ENCODE measurements around the gene PNPO.
"Not testable (repeated sequence)": the region's sequence is repeated elsewhere in the genome, so short reads cannot be mapped to it uniquely, and the experiment has no call there.

PNPO gene

DNA sequence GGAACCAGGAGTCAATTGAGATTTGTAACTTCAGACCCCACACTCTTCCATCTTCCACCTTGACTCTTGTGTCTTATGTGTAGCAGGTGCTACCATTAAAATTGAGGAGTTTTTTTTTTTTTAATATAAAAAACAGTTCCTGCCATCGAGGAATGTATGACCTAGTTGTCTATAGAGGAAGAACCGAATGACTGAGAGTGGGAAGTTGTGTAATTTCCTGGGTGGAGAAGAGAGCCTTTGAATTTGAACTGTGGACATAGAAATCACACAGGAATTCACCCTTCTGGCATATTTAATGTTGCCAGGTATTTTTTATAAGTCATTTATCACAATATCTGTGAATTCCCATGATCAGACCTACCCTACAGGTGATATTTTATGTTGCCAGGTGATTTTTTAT, 23.4 kb upstream of the PNPO start:
- no peak for DNase-seq (ENCODE audit: low spot score)

DNA sequence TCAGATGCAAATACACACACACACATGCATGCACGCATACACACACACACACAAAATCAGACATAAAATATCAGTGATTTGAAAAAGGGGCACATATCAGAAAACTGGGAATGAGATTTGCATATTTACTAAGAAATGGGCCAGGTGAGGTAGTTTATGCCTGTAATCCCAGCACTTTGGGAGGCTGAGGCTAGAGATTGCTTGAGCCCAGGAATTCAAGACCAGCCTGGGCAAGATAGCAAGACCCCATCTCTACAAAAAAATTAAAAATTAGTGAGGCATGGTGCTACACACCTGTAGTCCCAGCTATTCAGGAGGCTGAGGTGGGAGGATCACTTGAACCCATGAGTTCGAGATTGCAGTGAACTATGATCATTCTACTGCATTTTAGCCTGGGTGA, 22.4 kb upstream of the PNPO start:
- DNase-seq (ENCODE audit: low spot score) = no peak

- not testable (repeated sequence) for DNase-seq (ENCODE audit: low spot score)
These were observed 21.5 kb upstream of the PNPO start for GRCh38 chr17:47919889-47920288.

GRCh38 chr17:47924785-47925677, 16.3 kb upstream of the PNPO start:
- DNase-seq (ENCODE audit: low spot score) = no peak

- DNase-seq (ENCODE audit: low spot score) = no peak
These were observed 15.7 kb upstream of the PNPO start for GRCh38 chr17:47925678-47925988.

- no peak for DNase-seq (ENCODE audit: low spot score)
These were observed 13.5 kb upstream of the PNPO start for GRCh38 chr17:47927821-47928400.

- no peak for DNase-seq (ENCODE audit: low spot score)
These were observed 13.0 kb upstream of the PNPO start for GRCh38 chr17:47928415-47928814.

DNA sequence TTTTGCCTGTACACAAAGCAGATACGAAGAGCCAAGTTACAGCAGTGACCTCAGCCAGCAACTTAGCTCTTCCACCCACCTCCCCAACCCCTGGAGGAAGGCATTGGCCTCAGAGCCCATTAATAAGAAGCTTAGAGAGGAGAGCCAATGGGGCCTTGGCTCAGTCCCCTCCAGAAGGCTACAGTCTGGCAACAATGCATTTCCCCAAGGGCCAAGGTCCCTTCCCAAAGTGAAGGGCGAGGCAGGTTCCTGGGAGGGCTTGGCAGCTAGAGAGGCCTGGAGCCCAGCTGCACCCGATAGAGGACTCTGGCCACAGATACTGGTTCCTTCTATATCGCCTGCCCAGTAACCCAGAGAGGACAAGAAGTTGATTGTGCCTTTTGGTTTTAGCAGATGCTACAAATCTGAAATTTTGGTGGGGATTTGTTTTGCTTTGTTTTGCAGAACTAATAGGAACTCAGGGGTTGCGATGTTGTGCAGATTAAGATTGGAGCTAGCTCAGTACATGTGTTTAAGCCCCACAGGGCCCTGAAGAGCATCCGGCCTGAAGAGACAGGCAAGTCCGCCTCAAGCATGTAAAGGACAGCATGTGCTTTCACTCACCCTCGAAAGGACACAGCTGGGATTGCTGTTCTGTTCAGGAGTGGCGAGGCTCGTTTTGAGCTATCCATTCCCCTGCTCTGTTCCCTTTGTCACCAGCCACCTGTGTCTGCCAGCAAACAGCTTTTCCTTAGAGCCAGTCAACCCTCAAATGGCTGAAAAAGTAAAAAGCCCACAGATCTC, 12.0 kb upstream of the PNPO start:
- no peak for DNase-seq (ENCODE audit: low spot score)

- DNase-seq (ENCODE audit: low spot score) = no peak
These were observed 9.5 kb upstream of the PNPO start for GRCh38 chr17:47931848-47932247.

GRCh38 chr17:47934856-47935255, 6.5 kb upstream of the PNPO start:
- no peak for DNase-seq (ENCODE audit: low spot score)

DNA sequence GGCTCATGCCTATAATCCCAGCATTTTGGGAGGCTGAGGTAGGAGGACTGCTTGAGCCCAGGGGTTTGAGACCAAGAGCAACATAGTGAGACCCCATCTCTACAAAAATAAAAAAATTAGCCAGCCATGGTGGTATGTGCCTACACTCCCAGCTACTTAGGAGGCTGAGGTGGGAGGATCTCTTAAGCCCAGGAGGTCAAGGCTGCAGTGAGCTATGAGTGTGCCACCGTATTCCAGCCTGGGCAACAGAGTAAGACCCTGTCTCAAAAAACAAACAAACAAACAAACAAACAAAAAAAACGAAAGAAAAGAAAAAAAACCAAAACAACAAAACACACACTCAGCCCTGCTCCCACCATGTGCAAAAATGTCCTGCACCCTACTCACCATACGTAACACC, 5.9 kb upstream of the PNPO start:
- DNase-seq (ENCODE audit: low spot score) = not testable (repeated sequence)

GRCh38 chr17:47935961-47936360, 5.4 kb upstream of the PNPO start:
- no peak for DNase-seq (ENCODE audit: low spot score)

DNA sequence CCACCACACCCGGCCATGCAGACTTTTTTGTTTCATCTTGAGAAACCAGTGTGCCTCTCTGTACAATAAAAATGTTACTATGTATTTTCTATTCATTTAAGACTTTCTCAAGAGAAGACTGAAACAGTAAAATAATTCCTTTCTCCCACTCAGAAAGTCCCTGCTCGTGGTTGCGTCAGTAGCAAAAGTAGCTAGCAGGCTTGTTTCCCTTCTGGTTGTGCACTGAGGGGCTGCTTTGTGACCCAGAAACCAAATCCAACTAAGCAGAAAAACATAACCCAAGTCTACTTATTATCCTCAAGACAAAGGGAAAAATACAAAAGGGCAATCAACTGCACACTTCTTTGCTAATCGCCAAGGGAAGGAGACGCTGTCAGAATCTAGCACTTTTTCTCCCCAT, 3.4 kb upstream of the PNPO start:
- DNase-seq (ENCODE audit: low spot score) = no peak

DNA sequence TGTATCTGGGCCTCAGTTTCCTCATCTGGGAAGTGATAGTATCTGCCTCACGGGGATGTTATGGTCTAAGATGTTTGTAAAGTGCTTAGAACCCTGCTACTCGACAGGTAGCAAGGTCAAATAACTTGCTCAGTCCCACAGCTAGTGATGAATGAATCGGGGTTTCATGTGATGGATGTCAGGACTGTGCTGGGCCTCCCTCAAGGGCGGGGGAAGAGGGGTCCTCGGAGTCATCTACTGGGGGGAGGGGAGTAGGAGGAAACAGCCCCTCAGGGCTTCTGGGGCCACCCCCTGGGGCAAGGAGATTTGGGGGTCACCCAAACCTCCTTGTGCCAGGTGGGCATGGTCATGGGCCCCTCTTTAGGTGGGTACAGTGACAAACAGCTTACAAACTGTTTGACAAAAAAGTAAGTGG, 732 bp downstream of the PNPO start:
- no peak for DNase-seq (ENCODE audit: low spot score)

DNA sequence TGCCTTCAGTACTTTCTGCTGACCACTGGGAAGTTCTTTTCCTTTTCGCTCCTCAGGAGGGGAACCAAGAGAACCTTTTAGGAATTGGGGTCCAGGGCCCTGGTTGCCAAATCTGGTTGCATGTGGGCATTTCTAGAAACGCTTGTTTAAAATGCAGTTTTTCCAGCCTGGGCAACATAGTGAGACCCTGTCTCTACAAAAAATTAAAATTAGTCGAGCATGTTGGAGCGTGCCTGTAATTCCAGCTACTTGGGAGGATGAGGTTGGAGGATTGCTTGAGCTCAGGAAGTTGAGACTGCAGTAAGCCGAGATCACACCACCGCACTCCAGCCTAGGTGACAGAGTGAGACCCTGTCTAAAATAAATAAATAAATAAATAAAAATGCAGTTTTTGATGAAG, 1.2 kb downstream of the PNPO start:
- DNase-seq (ENCODE audit: low spot score) = no peak

- DNase-seq (ENCODE audit: low spot score) = no peak
These were observed 3.7 kb downstream of the PNPO start for GRCh38 chr17:47945080-47945479.

- DNase-seq (ENCODE audit: low spot score) = no peak
These were observed 4.4 kb downstream of the PNPO start for GRCh38 chr17:47945529-47946508.

- DNase-seq (ENCODE audit: low spot score) = no peak
These were observed 5.1 kb downstream of the PNPO start for GRCh38 chr17:47946516-47946915.

- DNase-seq (ENCODE audit: low spot score) = peak; percentile 89
These were observed 5.6 kb downstream of the PNPO start for GRCh38 chr17:47946929-47947397.

- DNase-seq (ENCODE audit: low spot score) = no peak
These were observed 7.4 kb downstream of the PNPO start for GRCh38 chr17:47948706-47949196.

DNA sequence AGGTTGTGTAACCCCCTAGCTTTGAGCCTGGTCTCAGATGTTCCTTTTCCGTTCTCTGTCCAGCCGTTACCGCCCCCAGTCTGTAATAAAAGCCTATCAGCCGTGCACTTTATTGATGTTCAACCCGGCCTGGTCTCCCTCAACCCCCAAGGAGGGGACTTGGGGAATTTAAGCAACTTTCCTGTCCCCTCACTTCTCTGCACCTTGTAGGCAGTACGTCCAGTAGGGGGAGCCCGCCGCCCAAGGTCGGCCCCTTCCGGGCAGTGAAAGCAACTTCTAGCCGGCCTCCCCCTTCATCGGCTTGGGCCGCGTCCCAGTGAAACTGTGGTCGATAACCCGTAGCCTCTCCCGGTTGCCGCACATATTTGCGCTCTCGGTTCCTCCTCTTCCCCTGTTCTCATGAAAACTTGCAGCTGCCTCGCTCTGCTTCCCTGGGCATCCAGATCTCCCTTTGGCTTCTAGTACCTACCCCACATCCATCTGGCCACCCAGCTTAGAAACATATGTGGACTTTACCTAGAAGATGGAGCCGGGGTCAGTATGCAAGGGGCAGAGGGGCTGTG, 7.9 kb downstream of the PNPO start:
- peak; percentile 81 for DNase-seq (ENCODE audit: low spot score)
